ENCODE results near the gene PPFIBP2. TPM values are rescaled to one million over a fixed set of nuclear protein-coding genes. Genes with fewer than 3 reads are reported as not detected.

The PPFIBP2 gene
- total RNA-seq, 5 donors from 2014 or later (not counting 1 experiment from before 2014, with no cell fraction given): 12.5 to 46.6 (median 35.2) TPM

DNA sequence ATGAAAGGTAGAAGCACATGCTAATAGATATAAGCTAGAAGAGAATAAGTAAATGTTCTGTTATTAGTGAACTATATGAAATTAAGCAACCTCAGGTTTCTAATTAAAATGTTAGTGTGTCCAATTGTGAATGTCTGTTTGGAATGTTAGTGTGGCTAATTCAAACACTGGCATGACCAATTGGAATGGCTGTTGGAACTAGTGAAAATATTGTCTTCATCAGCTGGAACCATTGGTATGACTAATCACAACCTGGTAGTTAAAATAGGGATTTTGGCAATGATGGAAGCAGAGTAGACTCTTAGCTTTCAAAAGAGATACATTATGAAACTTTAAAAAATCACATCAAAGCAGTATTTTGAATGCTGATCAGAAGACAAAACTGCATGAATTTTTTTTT, 92.7 kb downstream of the PPFIBP2 start:
- POLR2A ChIA-PET: no interaction called here
- Mint-ChIP-seq H3K27me3 (no peaks in the 10 kb centered on the region), H3K9me3 (no peaks in the 10 kb centered on the region), H3K27ac (no peak overlapping the region), H3K4me3 (no peak overlapping the region), H3K36me3 (peaks cover 13% of the 10 kb centered on the region), H3K4me1 (no peaks in the 10 kb centered on the region)
- H3K4me3 ChIP-seq (ENCODE audit: control insufficient read depth in 1 of 2, extremely low read depth in 1 of 2, low read length in 1 of 2): no peak overlapping the region
- DNase-seq (no peak), ATAC-seq (replicated peaks in 1 of 4) (no peak)
- H3K9me3 ChIP-seq: no peaks in the 10 kb centered on the region
- H3K4me1 ChIP-seq (ENCODE audit: control insufficient read depth in 1 of 2, extremely low read depth in 1 of 2, insufficient read depth in 2 of 2, low read length in 2 of 2): no peaks in the 10 kb centered on the region
- CTCF ChIA-PET: interaction anchor here in 1 of 2 donors (0.5 kb wide), 1 partner anchor 9 kb away, joined by 3 read pairs; no protein-coding TSS in a partner anchor
- no peak overlapping the region for H3K27ac ChIP-seq (ENCODE audit: low read length)
- H3K36me3 ChIP-seq (ENCODE audit: control insufficient read depth in 2 of 2, extremely low read depth in 1 of 2, insufficient read depth in 1 of 2, low read length in 1 of 2): peaks cover 0 to 7% of the 10 kb centered on the region in 2 donors
- no peaks in the 10 kb centered on the region for H3K27me3 ChIP-seq (replicated peaks in 1 of 2; ENCODE audit: control insufficient read depth in 2 of 2, extremely low read depth in 1 of 2, insufficient read depth in 2 of 2, low read length in 1 of 2)

- no peaks in the 10 kb centered on the region for H3K4me1 ChIP-seq (ENCODE audit: control insufficient read depth in 1 of 2, extremely low read depth in 1 of 2, insufficient read depth in 2 of 2, low read length in 2 of 2)
- ChIA-PET CTCF (interaction anchor here in 1 of 2 donors (0.5 kb wide), 1 partner anchor 85 kb away, joined by 6 read pairs; no protein-coding TSS in a partner anchor), POLR2A (no interaction called here)
- no peak overlapping the region for H3K4me3 ChIP-seq (ENCODE audit: control insufficient read depth in 1 of 2, extremely low read depth in 1 of 2, low read length in 1 of 2)
- H3K27ac Mint-ChIP-seq: no peak overlapping the region
- H3K27me3 Mint-ChIP-seq: no peaks in the 10 kb centered on the region
- no peaks in the 10 kb centered on the region for H3K4me1 Mint-ChIP-seq
- ATAC-seq (replicated peaks in 1 of 4) (no peak), DNase-seq (no peak)
- H3K27me3 ChIP-seq (replicated peaks in 1 of 2; ENCODE audit: control insufficient read depth in 2 of 2, extremely low read depth in 1 of 2, insufficient read depth in 2 of 2, low read length in 1 of 2): no peaks in the 10 kb centered on the region
- no peak overlapping the region for H3K4me3 Mint-ChIP-seq
- H3K9me3 ChIP-seq: no peaks in the 10 kb centered on the region
- WGBS (ENCODE audit: insufficient coverage): 88% methylated on average over 3 of the region's 4 CpGs
- peaks cover 0 to 17% of the 10 kb centered on the region in 2 donors for H3K36me3 ChIP-seq (ENCODE audit: control insufficient read depth in 2 of 2, extremely low read depth in 1 of 2, insufficient read depth in 1 of 2, low read length in 1 of 2)
- no peak overlapping the region for H3K27ac ChIP-seq (ENCODE audit: low read length)
- H3K9me3 Mint-ChIP-seq: no peaks in the 10 kb centered on the region
- H3K36me3 Mint-ChIP-seq: peaks cover 19% of the 10 kb centered on the region
Measured at GRCh38 chr11:7609015-7609414, 95.2 kb downstream of the PPFIBP2 start.

DNA sequence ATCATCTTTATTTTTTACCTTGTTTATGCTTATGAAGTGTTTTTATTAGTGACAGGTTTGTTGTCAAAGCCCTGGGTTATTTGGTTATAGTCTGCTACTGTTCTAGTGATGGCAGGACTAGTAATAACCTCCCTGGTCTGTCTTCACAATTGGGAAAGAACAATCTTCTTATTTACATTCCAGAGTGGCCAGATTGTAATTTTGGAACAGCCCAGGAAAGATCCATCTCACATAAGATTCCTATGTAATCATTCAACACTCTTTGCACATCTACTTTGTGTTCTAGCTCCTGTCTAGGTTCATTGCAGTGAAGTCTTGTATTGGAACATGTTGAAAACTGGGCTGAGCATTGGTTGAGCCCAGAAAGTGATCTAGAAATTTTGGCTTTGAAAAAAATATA, 95.7 kb downstream of the PPFIBP2 start:
- Mint-ChIP-seq H3K36me3 (peaks cover 24% of the 10 kb centered on the region), H3K27ac (no peak overlapping the region), H3K27me3 (no peaks in the 10 kb centered on the region), H3K4me3 (no peak overlapping the region), H3K4me1 (no peaks in the 10 kb centered on the region), H3K9me3 (no peaks in the 10 kb centered on the region)
- Histone ChIP-seq H3K36me3 (ENCODE audit: control insufficient read depth in 2 of 2, extremely low read depth in 1 of 2, insufficient read depth in 1 of 2, low read length in 1 of 2) (peaks cover 0 to 18% of the 10 kb centered on the region in 2 donors), H3K27me3 (replicated peaks in 1 of 2; ENCODE audit: control insufficient read depth in 2 of 2, extremely low read depth in 1 of 2, insufficient read depth in 2 of 2, low read length in 1 of 2) (no peaks in the 10 kb centered on the region), H3K4me1 (ENCODE audit: control insufficient read depth in 1 of 2, extremely low read depth in 1 of 2, insufficient read depth in 2 of 2, low read length in 2 of 2) (no peaks in the 10 kb centered on the region), H3K9me3 (no peaks in the 10 kb centered on the region), H3K27ac (ENCODE audit: low read length) (no peak overlapping the region), H3K4me3 (ENCODE audit: control insufficient read depth in 1 of 2, extremely low read depth in 1 of 2, low read length in 1 of 2) (no peak overlapping the region)
- ATAC-seq (replicated peaks in 1 of 4) (no peak), DNase-seq (no peak)
- CTCF ChIA-PET: interaction anchor here in 1 of 2 donors (0.5 kb wide), 1 partner anchor 85 kb away, joined by 6 read pairs; no protein-coding TSS in a partner anchor
- POLR2A ChIA-PET: no interaction called here

DNA sequence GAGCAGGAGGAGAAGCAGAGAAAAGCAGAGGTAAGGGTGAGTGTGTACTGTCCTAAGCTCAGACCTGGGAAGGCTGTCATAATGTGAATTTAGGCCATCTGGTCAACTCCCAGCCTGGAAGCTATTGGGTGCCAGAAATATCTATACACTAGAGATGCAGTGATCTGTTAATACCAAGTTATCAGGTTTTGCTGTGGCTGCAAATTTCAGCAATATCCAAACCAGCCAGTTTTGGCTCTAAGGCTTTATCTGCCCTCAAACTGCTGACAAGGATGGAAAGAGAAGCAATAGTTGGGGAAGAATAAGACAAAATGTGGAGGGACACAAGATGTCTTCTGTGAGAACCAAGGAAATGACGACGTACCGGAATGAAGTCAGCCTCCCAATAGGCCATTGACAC, 96.6 kb downstream of the PPFIBP2 start:
- Mint-ChIP-seq H3K9me3 (no peaks in the 10 kb centered on the region), H3K36me3 (peaks cover 26% of the 10 kb centered on the region), H3K4me3 (no peak overlapping the region), H3K27ac (no peak overlapping the region), H3K4me1 (no peaks in the 10 kb centered on the region), H3K27me3 (no peaks in the 10 kb centered on the region)
- H3K27ac ChIP-seq (ENCODE audit: low read length): no peak overlapping the region
- H3K27me3 ChIP-seq (replicated peaks in 1 of 2; ENCODE audit: control insufficient read depth in 2 of 2, extremely low read depth in 1 of 2, insufficient read depth in 2 of 2, low read length in 1 of 2): no peaks in the 10 kb centered on the region
- ChIA-PET POLR2A (no interaction called here), CTCF (interaction anchor here in 1 of 2 donors (0.5 kb wide), 1 partner anchor 258 kb away, joined by 3 read pairs; no protein-coding TSS in a partner anchor)
- H3K4me1 ChIP-seq (ENCODE audit: control insufficient read depth in 1 of 2, extremely low read depth in 1 of 2, insufficient read depth in 2 of 2, low read length in 2 of 2): no peaks in the 10 kb centered on the region
- no peak overlapping the region for H3K4me3 ChIP-seq (ENCODE audit: control insufficient read depth in 1 of 2, extremely low read depth in 1 of 2, low read length in 1 of 2)
- no peak for DNase-seq
- no peaks in the 10 kb centered on the region for H3K9me3 ChIP-seq
- 94% methylated on average over 3 of the region's 3 CpGs for WGBS (ENCODE audit: insufficient coverage)
- peaks cover 0 to 18% of the 10 kb centered on the region in 2 donors for H3K36me3 ChIP-seq (ENCODE audit: control insufficient read depth in 2 of 2, extremely low read depth in 1 of 2, insufficient read depth in 1 of 2, low read length in 1 of 2)
- ATAC-seq (replicated peaks in 1 of 4): no peak

DNA sequence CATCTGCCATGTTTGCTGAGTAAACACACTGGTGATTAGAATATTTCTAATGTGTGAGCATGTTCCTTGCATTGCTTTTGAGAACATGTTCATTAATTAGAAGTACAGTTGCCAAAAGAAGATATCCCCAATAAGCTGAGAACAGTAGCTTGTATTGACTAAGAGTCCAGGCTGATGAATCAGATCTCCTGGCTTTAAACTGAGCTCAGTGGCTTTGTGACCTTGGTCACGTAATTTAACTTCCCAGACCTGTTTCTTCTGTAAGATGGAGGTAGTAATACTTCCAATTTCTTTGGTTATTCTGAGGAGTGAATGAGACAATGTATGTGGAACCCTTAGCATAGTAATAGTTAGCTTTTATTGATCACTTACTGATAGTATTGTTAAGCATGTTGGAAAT, 97.6 kb downstream of the PPFIBP2 start:
- Histone ChIP-seq H3K4me3 (ENCODE audit: control insufficient read depth in 1 of 2, extremely low read depth in 1 of 2, low read length in 1 of 2) (no peak overlapping the region), H3K27me3 (replicated peaks in 1 of 2; ENCODE audit: control insufficient read depth in 2 of 2, extremely low read depth in 1 of 2, insufficient read depth in 2 of 2, low read length in 1 of 2) (no peaks in the 10 kb centered on the region), H3K36me3 (ENCODE audit: control insufficient read depth in 2 of 2, extremely low read depth in 1 of 2, insufficient read depth in 1 of 2, low read length in 1 of 2) (peaks cover 0 to 16% of the 10 kb centered on the region in 2 donors), H3K4me1 (ENCODE audit: control insufficient read depth in 1 of 2, extremely low read depth in 1 of 2, insufficient read depth in 2 of 2, low read length in 2 of 2) (no peaks in the 10 kb centered on the region), H3K27ac (ENCODE audit: low read length) (no peak overlapping the region), H3K9me3 (no peaks in the 10 kb centered on the region)
- DNase-seq: no peak
- Mint-ChIP-seq H3K4me1 (no peaks in the 10 kb centered on the region), H3K36me3 (peaks cover 29% of the 10 kb centered on the region), H3K27me3 (no peaks in the 10 kb centered on the region), H3K9me3 (no peaks in the 10 kb centered on the region), H3K27ac (no peak overlapping the region), H3K4me3 (no peak overlapping the region)
- POLR2A ChIA-PET: no interaction called here
- ATAC-seq (replicated peaks in 1 of 4): no peak
- no CpG with 5 or more reads among the region's 1 CpG for WGBS (ENCODE audit: insufficient coverage)
- CTCF ChIA-PET: no interaction called here

DNA sequence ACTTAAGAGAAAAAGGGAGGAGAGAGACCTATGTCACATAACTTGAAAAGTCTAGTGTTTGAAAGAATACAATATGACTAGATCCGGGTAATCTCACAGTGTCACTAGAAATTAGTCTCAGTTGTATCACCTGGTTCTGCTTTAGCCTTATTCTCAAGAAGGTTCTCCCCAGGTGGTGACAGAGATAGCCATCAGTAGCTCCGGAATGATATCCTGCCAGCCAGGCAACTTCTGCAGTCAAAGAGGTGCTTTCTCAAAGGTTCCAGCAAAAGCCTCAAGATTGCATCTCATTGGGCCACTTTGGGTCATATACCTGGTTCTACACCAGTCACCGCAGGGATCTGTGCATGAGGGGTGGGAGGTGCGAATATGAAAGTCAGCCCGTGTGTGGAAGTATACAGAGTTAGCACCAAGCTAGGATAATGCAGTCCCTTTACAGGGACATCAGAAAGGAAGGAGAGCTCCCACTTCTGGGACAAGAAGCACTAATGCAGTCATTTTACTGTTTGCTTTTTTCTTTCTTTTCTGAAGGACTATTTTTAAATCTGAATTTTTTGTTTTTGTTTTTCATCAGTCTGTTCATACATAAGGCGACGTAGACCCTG, 98.4 kb downstream of the PPFIBP2 start:
- Mint-ChIP-seq H3K4me1 (no peaks in the 10 kb centered on the region), H3K36me3 (peaks cover 32% of the 10 kb centered on the region), H3K4me3 (no peak overlapping the region), H3K27me3 (no peaks in the 10 kb centered on the region), H3K9me3 (no peaks in the 10 kb centered on the region), H3K27ac (no peak overlapping the region)
- Histone ChIP-seq H3K4me1 (ENCODE audit: control insufficient read depth in 1 of 2, extremely low read depth in 1 of 2, insufficient read depth in 2 of 2, low read length in 2 of 2) (no peaks in the 10 kb centered on the region), H3K27ac (ENCODE audit: low read length) (no peak overlapping the region), H3K9me3 (no peaks in the 10 kb centered on the region), H3K4me3 (ENCODE audit: control insufficient read depth in 1 of 2, extremely low read depth in 1 of 2, low read length in 1 of 2) (no peak overlapping the region), H3K27me3 (replicated peaks in 1 of 2; ENCODE audit: control insufficient read depth in 2 of 2, extremely low read depth in 1 of 2, insufficient read depth in 2 of 2, low read length in 1 of 2) (no peaks in the 10 kb centered on the region), H3K36me3 (ENCODE audit: control insufficient read depth in 2 of 2, extremely low read depth in 1 of 2, insufficient read depth in 1 of 2, low read length in 1 of 2) (peaks cover 0 to 16% of the 10 kb centered on the region in 2 donors)
- ATAC-seq (replicated peaks in 1 of 4) (no peak), DNase-seq (no peak)
- ChIA-PET CTCF (no interaction called here), POLR2A (no interaction called here)
- WGBS (ENCODE audit: insufficient coverage): 83% methylated on average over 3 of the region's 7 CpGs

Measured in T-cell (primary cell).